ENCODE data around the gene CREB5. TPM values are rescaled to one million over a fixed set of nuclear protein-coding genes. Genes with fewer than 3 reads are reported as not detected.

The CREB5 gene
- polyA plus RNA-seq, 4 donors = 7.4 to 13.4 (median 8.4) TPM

- no peak for DNase-seq (ENCODE audit: low read depth in 4 of 4, low spot score in 3 of 4)
Observed at GRCh38 chr7:28787106-28787505, 374.8 kb downstream of the CREB5 start.

GRCh38 chr7:28790467-28790866 lies 378.1 kb downstream of the CREB5 start:
- DNase-seq (ENCODE audit: low read depth in 4 of 4, low spot score in 3 of 4) = no peak

- no peak for DNase-seq (ENCODE audit: low read depth in 4 of 4, low spot score in 3 of 4)
Observed at GRCh38 chr7:28792858-28793257, 380.5 kb downstream of the CREB5 start.

- DNase-seq (ENCODE audit: low read depth in 4 of 4, low spot score in 3 of 4) = no peak
Observed at GRCh38 chr7:28793381-28794085, 381.2 kb downstream of the CREB5 start.

DNA sequence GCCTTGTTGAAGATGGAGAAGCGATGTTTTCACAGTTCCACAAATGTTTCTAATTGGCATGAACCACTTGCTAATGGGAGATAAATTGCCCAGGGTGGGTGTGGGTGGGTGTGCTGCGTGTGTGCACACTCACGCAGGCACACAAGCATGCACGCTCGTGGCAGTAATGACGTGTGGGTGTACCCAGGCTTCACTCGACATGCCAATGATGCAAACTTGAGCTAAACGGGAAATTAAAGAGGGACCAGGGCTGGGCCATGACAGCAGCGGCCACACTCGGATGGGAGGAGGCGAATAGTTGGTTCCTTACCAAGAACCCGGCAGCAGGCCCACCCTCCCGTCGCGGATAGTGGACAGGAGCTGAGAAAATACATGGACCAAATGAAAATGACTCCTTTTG lies 386.0 kb downstream of the CREB5 start:
- DNase-seq (ENCODE audit: low read depth in 4 of 4, low spot score in 3 of 4) = no peak

DNA sequence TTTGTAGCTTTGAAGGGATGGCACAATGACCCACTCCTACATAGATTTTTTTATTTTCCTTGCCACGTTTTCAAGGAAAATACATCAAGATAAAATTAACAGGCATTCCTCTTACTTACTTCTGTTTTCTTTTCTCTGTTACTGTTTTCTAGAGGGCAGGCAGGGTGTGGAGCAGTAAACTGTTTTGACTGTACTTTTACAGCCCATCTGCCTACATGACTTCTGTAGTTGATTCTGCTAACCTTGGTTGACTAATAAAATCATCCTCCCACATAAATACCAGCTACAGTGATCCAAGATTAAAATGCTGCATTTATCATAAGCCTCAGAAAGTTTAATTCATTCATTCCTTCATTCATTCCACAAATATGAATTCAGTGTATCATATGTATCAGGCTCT lies 387.3 kb downstream of the CREB5 start:
- no peak for DNase-seq (ENCODE audit: low read depth in 4 of 4, low spot score in 3 of 4)

- DNase-seq (ENCODE audit: low read depth in 4 of 4, low spot score in 3 of 4) = no peak
Observed at GRCh38 chr7:28800150-28800549, 387.8 kb downstream of the CREB5 start.

DNA sequence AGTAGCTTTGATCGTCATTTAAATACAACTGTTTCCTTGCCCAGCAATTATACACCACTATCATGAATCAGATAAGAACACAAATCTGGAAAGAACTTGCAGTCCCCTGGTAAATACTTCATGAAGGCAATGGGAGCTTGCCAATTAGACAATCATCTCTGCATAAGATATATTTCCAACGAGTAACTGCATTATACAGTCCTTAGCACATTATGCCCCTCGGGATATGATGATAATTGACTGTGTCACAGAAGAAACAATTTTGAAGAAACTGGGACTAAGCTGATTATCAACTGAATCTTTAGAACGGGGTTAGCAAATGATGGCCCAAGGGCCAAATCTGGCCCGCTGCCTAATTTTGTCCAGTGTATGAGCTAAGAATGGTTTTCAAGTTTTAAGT lies 390.1 kb downstream of the CREB5 start:
- no peak for DNase-seq (ENCODE audit: low read depth in 4 of 4, low spot score in 3 of 4)

GRCh38 chr7:28804157-28804556 lies 391.8 kb downstream of the CREB5 start:
- no peak for DNase-seq (ENCODE audit: low read depth in 4 of 4, low spot score in 3 of 4)

DNA sequence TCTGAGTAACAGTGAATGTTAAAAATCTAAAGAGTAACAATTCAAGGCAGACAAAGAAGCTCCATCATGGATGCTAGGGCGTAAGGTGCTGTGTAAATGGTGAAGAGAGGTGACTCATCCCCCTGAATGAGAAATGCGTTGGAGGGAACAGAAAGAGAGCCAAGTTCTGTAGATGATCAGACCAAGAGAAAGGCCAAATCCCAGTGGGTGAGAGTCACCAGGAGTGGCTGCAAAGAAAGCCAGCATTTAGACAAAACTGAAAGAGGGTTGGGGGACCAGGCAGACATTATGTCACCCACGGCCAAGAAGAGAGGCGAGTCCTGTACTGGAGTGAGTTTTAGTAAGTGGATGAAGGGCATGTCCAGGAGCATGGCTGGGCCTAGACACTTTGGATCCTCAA lies 392.7 kb downstream of the CREB5 start:
- DNase-seq (ENCODE audit: low read depth in 4 of 4, low spot score in 3 of 4) = no peak

- DNase-seq (ENCODE audit: low read depth in 4 of 4, low spot score in 3 of 4) = no peak
Observed at GRCh38 chr7:28806841-28807240, 394.5 kb downstream of the CREB5 start.

DNA sequence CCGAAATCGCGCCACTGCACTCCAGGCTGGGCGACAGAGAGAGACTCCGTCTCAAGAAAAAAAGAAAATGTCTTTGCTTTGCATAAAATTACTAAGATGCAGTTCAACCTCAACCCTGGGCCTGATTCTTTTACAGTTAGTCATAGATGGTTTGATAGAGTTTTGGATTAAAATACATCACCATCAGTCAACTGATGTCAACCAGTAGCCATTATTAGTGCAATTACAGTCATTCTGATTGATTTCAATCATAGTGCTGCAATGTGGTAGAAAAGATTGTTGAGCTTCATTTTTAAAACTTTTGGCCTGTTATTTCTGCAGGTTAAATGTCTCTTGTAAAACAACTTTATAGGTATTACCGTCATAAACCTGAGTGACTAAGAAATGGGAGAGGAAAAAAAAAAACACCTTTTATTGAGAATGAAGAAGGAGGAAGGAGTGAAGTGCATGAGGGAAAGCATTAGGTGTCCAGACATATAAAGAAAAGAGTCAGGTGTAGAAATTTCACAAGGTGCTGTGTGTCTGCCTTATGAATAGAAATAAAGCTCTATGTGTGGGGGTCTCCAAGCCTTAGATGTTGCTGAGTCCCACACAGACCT lies 395.2 kb downstream of the CREB5 start:
- DNase-seq (ENCODE audit: low read depth in 4 of 4, low spot score in 3 of 4) = no peak

DNA sequence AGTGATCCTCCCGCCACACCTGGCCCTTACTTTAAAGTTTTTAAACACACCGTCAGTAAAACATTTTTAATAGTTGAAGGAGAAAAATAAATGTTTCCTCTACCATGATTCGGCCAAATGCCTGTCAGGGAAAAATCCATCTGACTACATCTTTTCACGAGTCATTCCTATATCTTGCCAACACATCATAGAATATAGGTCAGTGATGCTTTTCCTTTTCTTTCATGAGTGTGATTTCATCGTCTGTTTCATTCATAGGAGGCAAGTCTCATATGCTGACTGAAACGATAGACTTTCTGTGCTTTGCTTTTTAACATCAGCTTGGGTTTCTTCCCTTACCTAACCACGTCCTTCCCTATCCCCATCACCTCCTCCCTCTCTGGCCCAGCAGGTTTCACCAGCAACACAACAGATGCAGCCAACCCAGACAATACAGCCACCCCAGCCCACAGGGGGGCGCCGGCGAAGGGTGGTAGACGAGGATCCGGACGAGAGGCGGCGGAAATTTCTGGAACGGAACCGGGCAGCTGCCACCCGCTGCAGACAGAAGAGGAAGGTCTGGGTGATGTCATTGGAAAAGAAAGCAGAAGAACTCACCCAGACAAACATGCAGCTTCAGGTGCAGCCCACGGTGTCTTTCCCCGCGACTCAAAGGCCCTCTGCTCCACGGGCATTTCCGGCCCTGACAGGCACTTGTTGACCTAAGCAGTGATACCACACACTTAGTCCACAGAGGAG lies 396.6 kb downstream of the CREB5 start:
- no peak for DNase-seq (ENCODE audit: low read depth in 4 of 4, low spot score in 3 of 4)

- DNase-seq (ENCODE audit: low read depth in 4 of 4, low spot score in 3 of 4) = no peak
Observed at GRCh38 chr7:28811008-28811407, 398.7 kb downstream of the CREB5 start.

- DNase-seq (ENCODE audit: low read depth in 4 of 4, low spot score in 3 of 4) = no peak
Observed at GRCh38 chr7:28811701-28812430, 399.5 kb downstream of the CREB5 start.

DNA sequence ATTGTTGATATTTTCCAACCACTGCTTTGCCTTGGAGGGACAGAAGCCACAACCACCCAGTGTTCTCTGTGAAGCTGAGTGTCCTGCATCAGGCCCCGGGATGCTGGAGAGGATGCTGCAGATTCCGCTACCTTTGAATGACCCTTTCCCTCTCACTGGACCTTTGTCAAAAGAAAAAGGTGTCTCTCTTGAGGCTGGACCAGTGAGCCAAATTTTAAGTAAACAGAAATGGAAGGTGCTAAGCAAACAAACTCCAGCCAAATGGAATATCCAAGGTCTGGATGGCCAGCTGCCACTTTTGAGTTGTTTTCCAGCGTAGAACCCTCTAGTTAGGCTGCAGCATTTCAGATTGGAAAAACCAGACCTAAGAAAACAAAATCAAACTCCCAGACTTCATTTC lies 400.3 kb downstream of the CREB5 start:
- DNase-seq (ENCODE audit: low read depth in 4 of 4, low spot score in 3 of 4) = no peak

DNA sequence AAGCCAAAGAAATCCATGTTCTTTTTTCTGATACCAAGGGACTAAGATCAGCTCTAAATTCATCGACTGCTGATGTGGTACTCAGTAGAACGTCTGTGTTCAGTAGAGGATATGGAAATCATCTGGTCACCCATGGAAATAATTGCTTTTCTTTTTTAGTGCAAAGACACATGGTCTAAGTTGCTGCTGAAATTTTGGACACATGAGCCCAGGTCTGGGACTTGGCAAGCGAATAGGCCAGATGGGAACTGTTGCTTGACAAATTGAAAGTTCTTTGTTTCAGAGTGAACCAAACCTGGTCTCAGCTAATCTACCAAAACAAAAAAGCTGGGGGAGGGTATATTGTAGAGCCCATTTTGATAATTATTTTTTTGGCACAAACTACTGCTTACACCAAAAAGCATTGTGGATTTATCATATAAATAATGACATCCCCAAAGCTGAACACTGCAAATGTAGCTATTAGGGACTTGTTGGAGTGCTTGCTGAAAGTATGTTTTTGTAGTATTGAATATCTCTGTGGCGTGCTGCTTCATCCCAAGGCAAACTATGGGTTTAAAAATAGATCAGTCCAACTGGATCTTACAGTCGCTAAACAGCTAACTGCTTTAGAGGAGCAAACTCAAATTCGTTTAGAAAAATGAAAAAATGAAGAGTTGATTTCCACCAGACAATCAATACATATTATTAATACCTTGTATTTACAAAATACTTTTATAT lies 401.1 kb downstream of the CREB5 start:
- no peak for DNase-seq (ENCODE audit: low read depth in 4 of 4, low spot score in 3 of 4)

DNA sequence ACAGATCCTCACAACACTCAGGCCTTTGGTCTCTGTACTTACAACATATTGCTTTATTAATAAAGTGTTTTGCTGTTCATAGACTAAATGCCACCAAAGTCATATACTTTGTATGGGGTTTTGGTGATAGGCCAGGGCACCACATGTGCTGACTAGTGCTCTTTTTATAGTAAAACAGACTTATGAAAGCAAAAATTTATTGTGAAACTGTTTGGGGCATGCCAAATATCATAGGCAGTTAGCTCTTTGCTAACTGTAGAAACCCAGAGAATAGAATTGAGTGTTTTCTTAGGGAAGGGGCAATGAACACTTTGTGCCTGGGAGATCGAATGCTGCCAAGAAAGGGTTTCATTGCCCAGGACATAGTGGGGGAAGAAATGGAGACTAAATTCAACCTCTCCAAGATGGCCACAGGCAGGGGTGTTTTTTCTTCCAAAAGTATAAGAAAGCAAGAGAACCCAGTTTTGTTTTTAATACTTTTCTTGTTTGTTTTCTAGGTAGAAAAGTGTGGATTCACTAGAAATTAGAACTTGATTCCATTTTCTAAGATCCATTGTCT lies 403.1 kb downstream of the CREB5 start:
- no peak for DNase-seq (ENCODE audit: low read depth in 4 of 4, low spot score in 3 of 4)

- DNase-seq (ENCODE audit: low read depth in 4 of 4, low spot score in 3 of 4) = no peak
Observed at GRCh38 chr7:28815928-28816373, 403.6 kb downstream of the CREB5 start.

GRCh38 chr7:28818996-28819395 lies 406.7 kb downstream of the CREB5 start:
- no peak for DNase-seq (ENCODE audit: low read depth in 4 of 4, low spot score in 3 of 4)
